Activated CD8-positive, alpha-beta memory T cell treated with anti-CD3 and anti-CD28 coated beads for 4 hours (primary cell): Measurements from ENCODE around the gene FCHSD1.

Experiments used
- DNase-seq, 2 donors: peaks; one replicate each; pipeline ENCODE4 v3.0.0-alpha.2; 2020; ENCODE audit warnings: low read depth in 2 of 2

FCHSD1 gene

GRCh38 chr5:141650851-141651727 is at the start of gene FCHSD1:
Gene FCHSD1 (minus strand): TSS chr5:141651418. CDS start chr5:141651368, 50 bp downstream.
- peak; percentile 64 to 75 for DNase-seq

DNA sequence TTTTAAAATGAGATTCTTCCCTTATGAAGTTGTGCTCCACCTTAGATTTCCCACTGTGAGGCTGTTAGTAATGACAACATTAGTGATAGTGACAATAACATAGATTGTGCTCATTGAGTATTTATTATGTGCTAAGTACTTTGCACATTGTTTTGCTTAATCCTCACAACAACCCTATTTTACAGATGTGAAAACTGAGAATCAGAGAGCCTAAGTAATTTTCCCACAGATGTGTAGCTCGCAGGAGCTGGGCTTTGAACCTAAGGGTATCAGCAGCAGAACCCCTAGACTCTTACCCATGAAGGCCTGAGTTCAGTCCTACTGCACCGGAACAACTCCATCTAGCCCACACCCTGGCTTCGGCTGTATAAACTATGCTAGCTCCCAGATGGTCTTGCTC is 46.4 kb upstream of the FCHSD1 start:
- no peak for DNase-seq

GRCh38 chr5:141696431-141696830 is 45.2 kb upstream of the FCHSD1 start:
- no peak for DNase-seq

DNA sequence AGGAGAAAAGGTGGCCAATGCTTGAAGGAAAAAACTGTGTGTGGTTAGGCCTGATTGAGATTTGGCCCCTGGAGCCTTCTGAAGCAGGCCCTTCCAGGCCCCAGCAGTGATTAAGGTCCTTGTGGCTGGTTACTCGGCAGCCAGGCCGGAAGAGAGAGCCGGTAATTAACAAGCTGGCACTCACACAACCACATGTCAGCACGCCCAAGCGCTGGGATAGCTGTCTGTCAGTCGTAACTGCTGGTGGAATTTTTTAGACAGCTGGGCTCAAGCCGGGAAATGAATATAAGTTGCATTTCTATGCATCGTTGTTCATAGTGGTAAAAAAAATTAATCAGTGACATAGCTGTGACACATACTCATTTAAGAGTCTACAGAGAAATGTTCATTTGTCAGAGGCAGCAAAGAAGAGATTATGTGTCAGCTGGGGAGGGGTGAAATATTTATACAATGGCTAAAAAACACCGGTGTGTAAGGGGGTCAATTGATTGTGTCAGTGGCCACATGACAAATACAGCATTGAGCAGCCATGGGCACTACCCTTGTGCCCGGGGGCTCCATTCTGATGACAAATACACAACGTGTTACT is 44.5 kb upstream of the FCHSD1 start:
- no peak for DNase-seq

GRCh38 chr5:141694479-141694878 is 43.3 kb upstream of the FCHSD1 start:
- no peak for DNase-seq

- DNase-seq: peak; percentile 46 to 69
Measured at GRCh38 chr5:141692919-141693725, 41.9 kb upstream of the FCHSD1 start.

DNA sequence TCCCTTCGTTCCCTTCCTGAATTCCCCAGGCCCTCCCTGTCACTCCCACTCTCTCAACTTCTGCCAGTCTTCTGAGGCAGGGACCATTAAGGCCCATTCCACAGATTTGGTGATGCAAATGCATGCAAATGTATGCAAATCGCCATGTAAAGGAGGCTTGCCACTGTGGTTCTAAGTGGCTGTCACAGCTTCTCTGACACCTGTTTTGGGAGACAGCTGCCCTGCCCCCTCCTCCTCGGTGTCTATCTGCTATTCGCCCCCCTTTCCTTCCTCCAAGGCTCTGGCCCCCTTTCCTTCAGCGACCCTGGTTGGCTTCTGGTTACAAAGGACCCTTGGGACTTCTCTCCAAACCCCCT is 41.3 kb upstream of the FCHSD1 start:
- no peak for DNase-seq

DNA sequence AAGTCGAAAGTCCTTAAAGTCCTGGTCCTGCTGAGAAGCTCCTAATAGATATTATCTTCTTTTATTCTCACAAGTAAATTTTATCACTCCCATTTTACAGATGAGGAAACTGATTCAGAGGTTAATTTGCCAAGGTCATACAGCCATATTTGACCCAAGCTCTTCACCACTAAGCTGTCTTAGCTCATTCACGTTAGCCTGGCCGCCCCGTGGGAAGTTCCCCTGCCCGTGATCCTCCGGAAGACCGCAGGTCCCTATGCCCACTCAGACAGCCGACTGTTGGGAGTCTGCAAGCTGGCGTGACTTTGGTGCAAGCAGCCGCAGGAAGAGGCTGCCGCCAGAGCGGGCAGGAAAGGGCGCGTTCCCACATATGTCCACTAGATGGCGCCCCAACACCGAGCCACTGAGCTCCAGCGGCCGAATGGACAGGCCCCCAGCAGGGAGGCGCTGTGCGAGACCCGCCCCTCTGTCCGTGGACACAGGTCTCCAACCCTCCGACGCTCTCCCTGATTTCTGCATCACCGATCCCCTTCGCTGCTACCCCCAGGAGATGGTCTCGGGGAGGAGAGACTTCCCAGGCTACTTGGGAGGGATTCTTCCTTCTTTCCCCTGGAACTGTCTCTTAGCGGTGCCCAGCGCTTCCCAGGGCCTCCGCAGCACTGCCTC is 40.8 kb upstream of the FCHSD1 start:
- peak; percentile 65 to 77 for DNase-seq

- no peak for DNase-seq
Measured at GRCh38 chr5:141691286-141691866, 40.2 kb upstream of the FCHSD1 start.

GRCh38 chr5:141686648-141687416 is 35.6 kb upstream of the FCHSD1 start:
- no peak for DNase-seq

- DNase-seq: no peak
Measured at GRCh38 chr5:141685591-141685990, 34.4 kb upstream of the FCHSD1 start.

DNA sequence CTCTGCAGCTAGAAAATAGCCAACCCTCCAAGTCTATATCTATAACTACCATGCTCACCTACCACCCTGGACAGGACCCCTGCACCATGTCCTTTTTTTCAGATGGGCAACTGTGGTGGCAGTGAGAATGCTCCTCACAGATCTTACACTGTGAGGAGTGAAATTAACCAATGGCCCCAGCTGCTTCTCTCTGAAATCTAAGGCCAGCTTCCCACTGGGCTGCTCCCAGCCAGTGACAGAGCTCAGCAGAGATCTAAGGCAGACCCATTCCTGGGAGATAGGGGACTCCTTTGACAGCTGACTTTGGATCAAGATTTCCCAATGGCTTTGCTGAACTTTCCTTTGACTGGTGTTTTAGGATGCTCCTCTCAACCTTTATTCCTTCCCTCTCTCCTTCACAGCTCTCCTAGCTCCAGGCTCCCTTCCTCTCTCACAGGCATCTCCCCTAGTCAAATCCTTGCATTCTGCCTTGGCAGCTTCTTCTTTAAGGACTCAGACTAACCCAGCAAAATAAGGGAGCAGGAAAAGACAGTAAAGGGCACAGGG is 32.5 kb upstream of the FCHSD1 start:
- no peak for DNase-seq

DNA sequence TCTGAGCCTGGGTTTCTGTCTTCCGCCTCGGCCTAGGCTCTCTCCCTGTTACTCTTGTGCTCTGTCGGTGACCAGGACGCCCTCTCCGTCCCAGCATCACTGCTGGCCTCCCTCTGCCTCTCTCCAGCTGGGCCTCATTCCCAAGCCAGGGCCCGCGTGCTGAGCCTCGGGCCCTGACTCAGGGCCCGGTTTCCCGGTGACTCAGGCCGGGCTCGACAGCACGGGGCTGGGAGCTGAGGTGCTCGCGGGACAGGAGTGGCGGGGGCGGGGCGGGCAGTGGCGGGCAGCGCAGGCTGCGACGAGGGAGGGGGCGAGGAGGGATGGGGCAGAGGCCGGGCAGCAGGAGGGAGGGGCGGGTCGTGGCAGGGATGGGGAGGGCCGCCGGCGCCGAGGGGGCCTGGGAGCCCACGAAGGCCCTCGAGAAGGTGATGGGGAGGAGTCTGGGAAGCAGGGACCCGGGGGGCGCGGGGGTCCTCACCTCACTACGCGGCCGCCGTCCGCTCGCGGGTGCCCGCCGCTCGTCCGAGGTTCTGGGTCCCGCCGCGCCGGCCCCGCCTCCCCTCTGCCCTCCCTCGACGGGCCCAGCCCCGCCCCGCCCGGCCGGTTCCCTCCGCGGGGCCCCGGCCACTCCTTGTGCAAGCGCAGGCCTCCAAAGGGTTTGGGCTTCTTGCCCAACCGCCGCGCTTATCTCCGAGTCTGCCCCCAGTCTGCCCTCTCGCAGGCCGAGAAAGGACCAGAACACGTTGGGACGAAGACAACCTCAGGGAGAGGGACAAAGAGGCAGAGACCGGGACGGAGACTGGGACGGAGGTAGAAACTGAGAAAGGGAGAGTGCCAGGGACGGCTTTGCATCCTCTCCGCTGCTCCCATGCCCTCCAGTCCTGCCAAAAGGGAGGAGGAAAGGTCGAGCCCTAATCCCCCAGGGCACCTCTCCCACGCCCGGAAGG is 30.8 kb upstream of the FCHSD1 start, which contains the start of gene ARAP3:
ARAP3 (minus strand) TSS at position 536 of the 947 bp plus-strand sequence. CDS start 1,744 bp downstream, outside the sequence.
- DNase-seq: peak in 1 of 2 donors; percentile 13

DNA sequence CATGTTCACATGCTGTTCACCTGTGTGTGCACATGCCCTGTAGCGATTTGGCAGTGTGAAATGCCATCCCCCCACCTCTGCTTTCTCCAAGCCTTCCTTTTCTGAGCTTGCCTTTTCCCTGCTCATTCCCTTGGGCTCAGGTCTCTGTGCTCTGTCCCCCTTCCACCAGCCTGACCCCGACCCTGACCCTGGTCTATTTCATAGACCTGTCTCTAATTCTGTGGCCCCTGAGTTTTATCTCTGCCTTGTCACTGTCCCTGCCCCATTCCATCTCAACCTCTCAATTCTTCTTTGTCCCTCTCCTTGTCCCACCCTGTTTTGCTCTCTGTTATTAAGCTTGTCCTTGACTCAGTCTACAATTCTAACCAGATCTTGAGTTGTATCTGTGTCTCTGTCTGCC is 30.1 kb upstream of the FCHSD1 start:
- no peak for DNase-seq

DNA sequence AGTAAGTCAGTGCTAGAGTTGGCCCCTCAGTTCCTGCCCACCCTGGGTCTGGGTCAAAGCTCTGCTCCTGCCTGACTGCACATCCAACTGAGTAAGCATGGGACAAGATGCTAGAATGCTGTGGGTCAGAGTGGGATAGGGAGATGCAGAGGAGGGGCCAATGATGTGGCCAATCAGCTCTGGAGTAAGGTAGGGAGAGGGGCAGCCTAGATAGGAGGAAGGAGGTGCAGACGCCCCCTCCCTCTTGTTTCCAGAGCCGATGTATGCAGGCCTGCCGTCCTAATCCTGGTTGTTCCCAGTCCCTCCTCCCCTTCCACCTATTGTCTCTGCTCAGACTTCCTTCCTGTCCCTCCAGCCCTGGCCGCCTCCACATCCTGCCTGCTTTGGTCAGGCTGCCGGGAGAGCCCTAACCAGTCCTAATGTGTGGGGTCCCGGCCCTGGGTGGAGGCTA is 29.6 kb upstream of the FCHSD1 start:
- no peak for DNase-seq

- no peak for DNase-seq
Measured at GRCh38 chr5:141680178-141680577, 29.0 kb upstream of the FCHSD1 start.

- no peak for DNase-seq
Measured at GRCh38 chr5:141677415-141677814, 26.2 kb upstream of the FCHSD1 start.

DNA sequence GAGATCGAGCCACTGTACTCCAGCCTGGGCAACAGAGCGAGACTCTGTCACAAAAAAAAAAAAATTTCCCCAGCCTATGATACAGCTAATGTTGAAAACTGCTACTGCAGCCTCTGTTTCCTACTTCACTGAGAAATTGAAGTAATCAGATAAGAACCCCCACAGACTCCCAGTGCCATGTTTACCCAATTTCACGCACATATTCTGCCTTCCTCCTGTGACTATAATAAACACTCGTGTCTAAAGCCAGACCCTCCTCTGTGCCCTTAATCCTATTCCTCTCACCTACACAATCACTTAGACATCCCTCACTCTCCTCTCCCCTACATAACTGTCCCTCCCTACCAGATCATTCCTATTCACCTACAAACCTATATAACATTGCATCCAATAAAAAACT is 24.5 kb upstream of the FCHSD1 start:
- DNase-seq: no peak

DNA sequence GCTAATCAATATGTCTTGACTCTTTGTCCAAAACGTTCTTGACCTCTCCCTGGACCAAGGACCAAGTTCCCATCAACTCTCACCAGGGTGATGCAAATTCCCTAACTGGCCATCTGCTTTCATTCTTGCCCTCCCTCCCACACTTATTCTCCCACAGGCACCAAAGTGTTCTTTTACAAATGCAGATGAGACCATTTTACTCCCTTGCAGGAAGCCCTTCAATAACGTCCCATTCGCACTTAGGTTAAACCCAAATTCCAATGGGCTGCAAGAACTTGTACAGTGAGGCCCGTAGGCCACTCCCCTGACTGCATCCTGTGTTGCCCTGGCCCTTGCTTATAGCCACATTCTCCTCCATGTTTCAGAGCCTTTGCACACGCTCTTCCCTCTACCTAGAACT is 23.5 kb upstream of the FCHSD1 start:
- no peak for DNase-seq
